ENCODE data around the gene ATP10A. TPM values are rescaled to one million over a fixed set of nuclear protein-coding genes. Genes with fewer than 3 reads are reported as not detected.

The ATP10A gene
- total RNA-seq, 1 experiment from 2014 or later: 2.1 TPM

GRCh38 chr15:25671132-25671531 lies 192.0 kb downstream of the ATP10A start:
- 0 out of 2 replicates have a peak overlapping the region, but pooled peaks have one; percentile 10 for H3K4me3 Mint-ChIP-seq
- H3K27ac Mint-ChIP-seq: peak overlapping the region; percentile 95
- DNase-seq (ENCODE audit: low spot score) (no peak), ATAC-seq (no peak)
- TF ChIP-seq ATF3 (CRISPR knock-in tag; conservative IDR thresholded peaks at IDR 0.05): no peak
- TF ChIP-seq ZNF416 (CRISPR knock-in tag; IDR thresholded peaks at IDR 0.05): no peak
- TF ChIP-seq ESRRA (CRISPR knock-in tag; IDR thresholded peaks at IDR 0.05; ENCODE audit: borderline replicate concordance): no peak
- no peak for TF ChIP-seq AFF4 (CRISPR knock-in tag; IDR thresholded peaks at IDR 0.05; ENCODE audit: borderline replicate concordance)
- TF ChIP-seq ARID4B (CRISPR knock-in tag; IDR thresholded peaks at IDR 0.05; ENCODE audit: borderline replicate concordance): no peak
- no peak for TF ChIP-seq ZNF219 (CRISPR knock-in tag; IDR thresholded peaks at IDR 0.05; ENCODE audit: borderline replicate concordance)
- TF ChIP-seq GTF2I (CRISPR knock-in tag; conservative IDR thresholded peaks at IDR 0.05): no peak
- no peak for TF ChIP-seq USF2 (CRISPR knock-in tag; IDR thresholded peaks at IDR 0.05)
- no peak for TF ChIP-seq TEAD4 (CRISPR knock-in tag; IDR thresholded peaks at IDR 0.05)
- no peak for TF ChIP-seq OVOL2 (CRISPR knock-in tag; IDR thresholded peaks at IDR 0.05; ENCODE audit: borderline replicate concordance)
- TF ChIP-seq AR (CRISPR knock-in tag; IDR thresholded peaks at IDR 0.05): no peak
- TF ChIP-seq TP53 (CRISPR knock-in tag; IDR thresholded peaks at IDR 0.05): no peak
- no peak for TF ChIP-seq ZNF121 (CRISPR knock-in tag; IDR thresholded peaks at IDR 0.05)
- TF ChIP-seq PREB (CRISPR knock-in tag; IDR thresholded peaks at IDR 0.05; ENCODE audit: borderline replicate concordance): no peak
- TF ChIP-seq GABPB1 (CRISPR knock-in tag; IDR thresholded peaks at IDR 0.05): no peak
- no peaks in the 10 kb centered on the region for H3K36me3 Mint-ChIP-seq
- ChIA-PET CTCF (interaction anchor here (1.1 to 2.6 kb wide), 5 partner anchors 13 to 162 kb away, joined by 3 to 14 read pairs (median 10); no protein-coding TSS in a partner anchor), POLR2A (no interaction called here)
- H3K4me1 Mint-ChIP-seq: peaks cover 62% of the 10 kb centered on the region
- H3K27me3 Mint-ChIP-seq (ENCODE audit: low read depth): no peaks in the 10 kb centered on the region
- no peaks in the 10 kb centered on the region for H3K9me3 Mint-ChIP-seq

Measured in WTC11 (cell line).